ENCODE results near the gene CTNNA3. TPM values are rescaled to one million over a fixed set of nuclear protein-coding genes. Genes with fewer than 3 reads are reported as not detected.

The CTNNA3 gene
- polyA plus RNA-seq, 1 experiment = 0.26 TPM

DNA sequence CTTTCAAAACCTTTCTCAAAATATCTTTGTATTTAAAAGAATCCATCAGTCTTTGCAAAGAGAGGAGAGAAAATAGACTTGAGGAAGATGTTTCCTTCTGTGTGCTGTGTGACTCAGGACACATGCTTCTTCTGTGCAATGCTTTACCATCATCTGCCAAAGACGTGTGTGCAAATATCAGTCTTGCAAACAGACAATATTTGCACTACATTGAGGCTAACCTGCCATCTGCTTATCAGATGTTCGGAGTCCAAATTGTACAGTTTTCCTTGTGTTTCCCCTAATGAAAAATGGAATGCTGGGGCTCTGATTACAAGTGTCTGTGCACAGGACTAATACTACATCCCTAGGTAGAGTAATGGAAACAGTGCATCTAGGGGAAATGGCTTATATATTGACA is 1123.3 kb downstream of the CTNNA3 start:
- CTCF ChIA-PET = no interaction called here

DNA sequence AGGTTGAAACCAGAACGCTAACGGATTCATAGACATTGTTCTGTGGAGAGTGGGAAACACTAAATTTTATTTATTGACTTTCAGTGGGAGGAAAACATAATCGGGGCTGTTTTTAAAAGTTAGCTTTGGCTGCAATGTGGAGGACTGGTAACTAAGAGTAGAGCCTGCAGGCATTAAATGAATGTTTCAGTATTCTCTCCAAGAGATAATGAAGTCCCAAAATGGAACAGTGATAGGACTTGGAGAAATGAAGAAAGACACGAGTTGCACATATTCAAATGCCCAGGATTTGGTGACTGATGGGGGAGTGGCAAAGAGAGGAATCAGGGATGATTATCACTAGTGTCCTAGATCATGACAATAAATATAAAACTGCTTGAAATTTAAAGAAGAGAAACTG is 1130.0 kb downstream of the CTNNA3 start:
- H3K27me3 ChIP-seq (ENCODE audit: control insufficient read depth, insufficient read depth, low read length) = no peaks in the 10 kb centered on the region
- no peak overlapping the region for H3K27ac ChIP-seq (ENCODE audit: low read depth, low read length)
- ChIA-PET CTCF (no interaction called here), POLR2A (no interaction called here)
- TF ChIP-seq, protein P1, sequence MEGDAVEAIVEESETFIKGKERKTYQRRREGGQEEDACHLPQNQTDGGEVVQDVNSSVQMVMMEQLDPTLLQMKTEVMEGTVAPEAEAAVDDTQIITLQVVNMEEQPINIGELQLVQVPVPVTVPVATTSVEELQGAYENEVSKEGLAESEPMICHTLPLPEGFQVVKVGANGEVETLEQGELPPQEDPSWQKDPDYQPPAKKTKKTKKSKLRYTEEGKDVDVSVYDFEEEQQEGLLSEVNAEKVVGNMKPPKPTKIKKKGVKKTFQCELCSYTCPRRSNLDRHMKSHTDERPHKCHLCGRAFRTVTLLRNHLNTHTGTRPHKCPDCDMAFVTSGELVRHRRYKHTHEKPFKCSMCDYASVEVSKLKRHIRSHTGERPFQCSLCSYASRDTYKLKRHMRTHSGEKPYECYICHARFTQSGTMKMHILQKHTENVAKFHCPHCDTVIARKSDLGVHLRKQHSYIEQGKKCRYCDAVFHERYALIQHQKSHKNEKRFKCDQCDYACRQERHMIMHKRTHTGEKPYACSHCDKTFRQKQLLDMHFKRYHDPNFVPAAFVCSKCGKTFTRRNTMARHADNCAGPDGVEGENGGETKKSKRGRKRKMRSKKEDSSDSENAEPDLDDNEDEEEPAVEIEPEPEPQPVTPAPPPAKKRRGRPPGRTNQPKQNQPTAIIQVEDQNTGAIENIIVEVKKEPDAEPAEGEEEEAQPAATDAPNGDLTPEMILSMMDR (IDR thresholded peaks at IDR 0.05; ENCODE audit: low read depth, low read length) = no peak
- no peak overlapping the region for H3K4me3 ChIP-seq (ENCODE audit: low read depth, low read length)
- DNase-seq (ENCODE audit: low read depth, low spot score) = no peak
- no peaks in the 10 kb centered on the region for H3K9me3 ChIP-seq (ENCODE audit: control insufficient read depth, insufficient read depth, low read length)

More for the DNA sequence above, 1123.3 kb downstream of the CTNNA3 start:
- POLR2A ChIA-PET = no interaction called here
- no peak overlapping the region for H3K27ac ChIP-seq (ENCODE audit: low read depth, low read length)
- no peak for DNase-seq (ENCODE audit: low read depth, low spot score)
- no peak overlapping the region for H3K4me3 ChIP-seq (ENCODE audit: low read depth, low read length)
- H3K9me3 ChIP-seq (ENCODE audit: control insufficient read depth, insufficient read depth, low read length) = no peaks in the 10 kb centered on the region
- H3K27me3 ChIP-seq (ENCODE audit: control insufficient read depth, insufficient read depth, low read length) = no peaks in the 10 kb centered on the region
- TF ChIP-seq, protein P1 (IDR thresholded peaks at IDR 0.05; ENCODE audit: low read depth, low read length) = no peak

DNA sequence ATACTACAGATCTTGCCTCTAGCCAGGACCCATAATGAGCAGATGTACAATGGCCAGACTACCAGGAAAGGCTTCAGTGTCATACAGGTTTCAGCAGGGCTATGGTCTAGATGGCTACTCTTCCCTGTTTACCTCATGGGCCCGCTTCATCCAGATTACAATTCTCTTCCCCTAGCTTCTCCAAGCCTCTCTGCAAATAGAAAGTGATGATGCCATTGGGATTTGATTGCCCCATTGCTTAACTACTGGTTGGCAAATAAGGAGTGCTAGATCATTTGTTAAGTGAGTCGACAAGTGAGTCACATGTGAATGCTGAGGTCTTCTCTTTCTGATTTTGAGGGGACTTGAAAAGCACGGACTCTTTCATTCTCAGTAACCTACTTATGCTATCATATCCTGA is 1131.7 kb downstream of the CTNNA3 start:
- no peaks in the 10 kb centered on the region for H3K9me3 ChIP-seq (ENCODE audit: control insufficient read depth, insufficient read depth, low read length)
- ChIA-PET CTCF (no interaction called here), POLR2A (no interaction called here)
- DNase-seq (ENCODE audit: low read depth, low spot score) = no peak
- H3K4me3 ChIP-seq (ENCODE audit: low read depth, low read length) = no peak overlapping the region
- TF ChIP-seq, protein P1 (IDR thresholded peaks at IDR 0.05; ENCODE audit: low read depth, low read length) = no peak
- no peaks in the 10 kb centered on the region for H3K27me3 ChIP-seq (ENCODE audit: control insufficient read depth, insufficient read depth, low read length)
- no peak overlapping the region for H3K27ac ChIP-seq (ENCODE audit: low read depth, low read length)

DNA sequence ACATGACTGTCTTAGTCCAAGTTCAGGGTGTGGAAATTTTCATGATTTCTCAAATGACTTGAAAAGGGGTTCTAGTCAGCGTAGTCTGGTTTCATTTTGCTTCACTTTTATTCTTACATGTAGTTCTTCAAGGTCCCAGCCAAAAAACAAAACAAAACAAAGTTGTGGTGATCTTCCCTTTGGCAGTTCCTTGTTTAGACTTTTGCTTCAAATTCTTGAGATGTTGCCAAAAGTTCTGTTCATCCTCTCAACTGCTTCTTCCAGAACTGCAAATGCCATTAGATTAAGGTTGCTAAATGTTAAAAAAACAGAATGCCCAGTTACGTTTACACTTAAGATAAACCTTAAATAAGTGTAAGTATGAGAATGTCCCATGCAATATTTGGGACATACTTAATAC is 1140.9 kb downstream of the CTNNA3 start:
- ChIA-PET CTCF (no interaction called here), POLR2A (no interaction called here)
- TF ChIP-seq, protein P1 (IDR thresholded peaks at IDR 0.05; ENCODE audit: low read depth, low read length) = no peak
- H3K9me3 ChIP-seq (ENCODE audit: control insufficient read depth, insufficient read depth, low read length) = no peaks in the 10 kb centered on the region
- H3K27ac ChIP-seq (ENCODE audit: low read depth, low read length) = no peak overlapping the region
- no peaks in the 10 kb centered on the region for H3K27me3 ChIP-seq (ENCODE audit: control insufficient read depth, insufficient read depth, low read length)
- DNase-seq (ENCODE audit: low read depth, low spot score) = no peak
- no peak overlapping the region for H3K4me3 ChIP-seq (ENCODE audit: low read depth, low read length)

DNA sequence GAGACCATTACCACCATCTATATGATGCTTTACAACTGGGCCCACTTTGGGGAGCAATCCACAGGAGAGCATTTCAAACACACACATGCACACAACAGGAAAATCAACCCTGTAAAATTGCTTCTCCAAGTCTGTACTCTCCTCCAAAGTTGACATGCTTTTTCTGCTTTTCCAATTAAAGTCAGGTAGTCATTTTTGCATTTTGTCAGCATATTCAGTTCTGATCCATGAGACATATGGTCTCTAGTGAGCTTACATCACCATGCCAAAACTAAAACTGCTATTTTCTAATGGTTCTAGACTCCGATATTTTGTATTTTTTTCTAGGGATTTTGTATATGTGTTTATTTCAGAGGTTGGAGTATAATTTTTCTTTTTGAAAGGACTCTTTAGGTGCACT is 1143.7 kb downstream of the CTNNA3 start:
- CTCF ChIA-PET = no interaction called here
- DNase-seq (ENCODE audit: low read depth, low spot score) = no peak
- TF ChIP-seq, protein P1 (IDR thresholded peaks at IDR 0.05; ENCODE audit: low read depth, low read length) = no peak
- Histone ChIP-seq H3K9me3 (ENCODE audit: control insufficient read depth, insufficient read depth, low read length) (no peaks in the 10 kb centered on the region), H3K27ac (ENCODE audit: low read depth, low read length) (no peak overlapping the region), H3K27me3 (ENCODE audit: control insufficient read depth, insufficient read depth, low read length) (no peaks in the 10 kb centered on the region), H3K4me3 (ENCODE audit: low read depth, low read length) (no peak overlapping the region)
- POLR2A ChIA-PET = no interaction called here
